Activated CD4-positive, alpha-beta T cell treated with anti-CD3 and anti-CD28 coated beads, Interleukin-2, amount 10 ng/mL, durations not matched to agents 24 days and 14 days (primary cell): ENCODE data around the gene RARG. TPM values are rescaled to one million over a fixed set of nuclear protein-coding genes. Genes with fewer than 3 reads are reported as not detected.

Experiments
- DNase-seq: peaks from one replicate; pipeline ENCODE4 v3.0.0; 2022
- H3K27ac Mint-ChIP-seq: one replicate; pipeline ENCODE4 v1.8.0; 2022; ENCODE audit warnings: mild to moderate bottlenecking, mixed read lengths
- H3K27me3 Mint-ChIP-seq: one replicate; pipeline ENCODE4 v1.8.0; 2022; ENCODE audit warnings: mixed read lengths
- H3K36me3 Mint-ChIP-seq: one replicate; pipeline ENCODE4 v1.8.0; 2022; ENCODE audit warnings: low read depth, mild to moderate bottlenecking, mixed read lengths
- H3K4me1 Mint-ChIP-seq: one replicate; pipeline ENCODE4 v1.8.0; 2021; ENCODE audit warnings: mixed read lengths
- H3K4me3 Mint-ChIP-seq: one replicate; pipeline ENCODE4 v1.8.0; 2022; ENCODE audit warnings: mild to moderate bottlenecking, moderate library complexity, mixed read lengths
- H3K9me3 Mint-ChIP-seq: one replicate; pipeline ENCODE4 v1.8.0; 2021; ENCODE audit warnings: mixed read lengths
- intact Hi-C: fragments of 100-400 bp; cut with micrococcal nuclease; formaldehyde crosslinking; loops from one replicate; pipeline ENCODE4 v1.15.1; 2023
- total RNA-seq: library from RNA; stranded (reverse); gene quantifications from 2 replicates; pipeline ENCODE4 v1.2.3, GENCODE V29; 2022

RARG gene
- total RNA-seq, 1 donor from 2014 or later = 58.5 TPM

- intact Hi-C loops = no loop called here
- peaks cover 69% of the 10 kb centered on the region for H3K4me1 Mint-ChIP-seq
These were observed 6.9 kb downstream of the RARG start for GRCh38 chr12:53224897-53225634.

GRCh38 chr12:53224061-53224896 is 7.7 kb downstream of the RARG start:
- peak overlapping the region; percentile 65 for H3K4me3 Mint-ChIP-seq
- peak; percentile 65 for DNase-seq
- H3K36me3 Mint-ChIP-seq = peaks cover 22% of the 10 kb centered on the region
- peak overlapping the region; percentile 84 for H3K27ac Mint-ChIP-seq
- peaks cover 1% of the 10 kb centered on the region for H3K27me3 Mint-ChIP-seq
- intact Hi-C loops = no loop called here
- H3K4me1 Mint-ChIP-seq = peaks cover 66% of the 10 kb centered on the region
- no peaks in the 10 kb centered on the region for H3K9me3 Mint-ChIP-seq

More at GRCh38 chr12:53224897-53225634, 6.9 kb downstream of the RARG start:
- Mint-ChIP-seq H3K27me3 (no peaks in the 10 kb centered on the region), H3K4me3 (peak overlapping the region; percentile 48), H3K36me3 (peaks cover 19% of the 10 kb centered on the region), H3K27ac (peak overlapping the region; percentile 50), H3K9me3 (no peaks in the 10 kb centered on the region)
- no peak for DNase-seq

GRCh38 chr12:53223389-53224060 is 8.5 kb downstream of the RARG start:
- Mint-ChIP-seq H3K4me3 (peak overlapping the region; percentile 78), H3K36me3 (peaks cover 28% of the 10 kb centered on the region), H3K27me3 (peaks cover 1% of the 10 kb centered on the region), H3K27ac (peak overlapping the region; percentile 84), H3K9me3 (no peaks in the 10 kb centered on the region), H3K4me1 (peaks cover 68% of the 10 kb centered on the region)
- DNase-seq = peak; percentile 77
- intact Hi-C loops = no loop called here

- H3K36me3 Mint-ChIP-seq = peaks cover 28% of the 10 kb centered on the region
- H3K27me3 Mint-ChIP-seq = peaks cover 1% of the 10 kb centered on the region
- peaks cover 70% of the 10 kb centered on the region for H3K4me1 Mint-ChIP-seq
- no peaks in the 10 kb centered on the region for H3K9me3 Mint-ChIP-seq
- intact Hi-C loops = no loop called here
- H3K27ac Mint-ChIP-seq = peak overlapping the region; percentile 90
- H3K4me3 Mint-ChIP-seq = peak overlapping the region; percentile 78
- DNase-seq = no peak
These were observed 9.2 kb downstream of the RARG start for GRCh38 chr12:53222806-53223261.

GRCh38 chr12:53222170-53222721 is 9.8 kb downstream of the RARG start:
- Mint-ChIP-seq H3K4me1 (peaks cover 74% of the 10 kb centered on the region), H3K4me3 (peak overlapping the region; percentile 78), H3K27me3 (peaks cover 1% of the 10 kb centered on the region), H3K36me3 (peaks cover 28% of the 10 kb centered on the region), H3K27ac (peak overlapping the region; percentile 90), H3K9me3 (no peaks in the 10 kb centered on the region)
- no peak for DNase-seq
- intact Hi-C loops = no loop called here

- Mint-ChIP-seq H3K9me3 (no peaks in the 10 kb centered on the region), H3K4me1 (peaks cover 77% of the 10 kb centered on the region), H3K27ac (peak overlapping the region; percentile 90), H3K4me3 (peak overlapping the region; percentile 97), H3K36me3 (peaks cover 28% of the 10 kb centered on the region), H3K27me3 (peaks cover 1% of the 10 kb centered on the region)
- peak; percentile 87 for DNase-seq
- intact Hi-C loops = loop anchor here (1.0 kb wide), 1 partner anchor 11 kb away; the partner anchor contains the start of gene RARG
These were observed 10.6 kb downstream of the RARG start for GRCh38 chr12:53221203-53222080.

GRCh38 chr12:53220694-53221202 is 11.3 kb downstream of the RARG start:
- DNase-seq = peak; percentile 96
- intact Hi-C loops = loop anchor here (1.0 kb wide), 2 partner anchors 12 to 75 kb away; partner anchors contain the start of genes PFDN5 and RARG
- peak overlapping the region; percentile 90 for H3K27ac Mint-ChIP-seq
- peaks cover 35% of the 10 kb centered on the region for H3K36me3 Mint-ChIP-seq
- H3K9me3 Mint-ChIP-seq = no peaks in the 10 kb centered on the region
- peak overlapping the region; percentile 97 for H3K4me3 Mint-ChIP-seq
- peaks cover 82% of the 10 kb centered on the region for H3K4me1 Mint-ChIP-seq
- peaks cover 1% of the 10 kb centered on the region for H3K27me3 Mint-ChIP-seq

- H3K36me3 Mint-ChIP-seq = peaks cover 35% of the 10 kb centered on the region
- H3K27me3 Mint-ChIP-seq = peaks cover 1% of the 10 kb centered on the region
- peaks cover 82% of the 10 kb centered on the region for H3K4me1 Mint-ChIP-seq
- peak overlapping the region; percentile 97 for H3K27ac Mint-ChIP-seq
- peak; percentile 94 for DNase-seq
- no peaks in the 10 kb centered on the region for H3K9me3 Mint-ChIP-seq
- peak overlapping the region; percentile 97 for H3K4me3 Mint-ChIP-seq
- intact Hi-C loops = loop anchor here (1.0 to 5.0 kb wide), 9 partner anchors 11 to 232 kb away; partner anchors contain the start of genes CSAD, ESPL1, PCBP2 and PFDN5
These were observed 11.9 kb downstream of the RARG start for GRCh38 chr12:53219956-53220693.

GRCh38 chr12:53219292-53219955 is 12.6 kb downstream of the RARG start:
- H3K4me1 Mint-ChIP-seq = peaks cover 81% of the 10 kb centered on the region
- no peaks in the 10 kb centered on the region for H3K9me3 Mint-ChIP-seq
- peak; percentile 89 for DNase-seq
- H3K27ac Mint-ChIP-seq = peak overlapping the region; percentile 97
- H3K4me3 Mint-ChIP-seq = peak overlapping the region; percentile 97
- intact Hi-C loops = loop anchor here (1.0 to 5.0 kb wide), 8 partner anchors 10 to 233 kb away; partner anchors contain the start of genes CSAD, ESPL1, PCBP2 and ZNF740
- H3K27me3 Mint-ChIP-seq = peaks cover 1% of the 10 kb centered on the region
- peaks cover 38% of the 10 kb centered on the region for H3K36me3 Mint-ChIP-seq

- H3K4me1 Mint-ChIP-seq = peaks cover 81% of the 10 kb centered on the region
- H3K27me3 Mint-ChIP-seq = peaks cover 1% of the 10 kb centered on the region
- peaks cover 40% of the 10 kb centered on the region for H3K36me3 Mint-ChIP-seq
- DNase-seq = no peak
- peak overlapping the region; percentile 97 for H3K27ac Mint-ChIP-seq
- H3K9me3 Mint-ChIP-seq = no peaks in the 10 kb centered on the region
- peak overlapping the region; percentile 97 for H3K4me3 Mint-ChIP-seq
- intact Hi-C loops = loop anchor here (1.0 to 5.0 kb wide), 8 partner anchors 9 to 234 kb away; partner anchors contain the start of genes CSAD, ESPL1, PCBP2 and ZNF740
These were observed 13.3 kb downstream of the RARG start for GRCh38 chr12:53218551-53219291.

GRCh38 chr12:53217931-53218307 is 14.1 kb downstream of the RARG start:
- Mint-ChIP-seq H3K36me3 (peaks cover 48% of the 10 kb centered on the region), H3K4me3 (peak overlapping the region; percentile 97), H3K4me1 (peaks cover 83% of the 10 kb centered on the region), H3K27me3 (peaks cover 1% of the 10 kb centered on the region), H3K27ac (peak overlapping the region; percentile 94), H3K9me3 (no peaks in the 10 kb centered on the region)
- DNase-seq = no peak
- intact Hi-C loops = loop anchor here (2.0 to 5.0 kb wide), 2 partner anchors 19 to 234 kb away; partner anchors contain the start of gene PCBP2
